ENCODE data around the gene CD47. TPM values are rescaled to one million over a fixed set of nuclear protein-coding genes. Genes with fewer than 3 reads are reported as not detected.

The CD47 gene
- total and polyA plus RNA-seq, 10 of the 15 experiments (the other 5 are each of a cell fraction or from before 2014, with no cell fraction given) = 22.9 to 175 (median 81.1) TPM

- CTCF ChIA-PET = interaction anchor here (0.6 to 1.3 kb wide), 3 partner anchors 8 to 16 kb away, joined by 3 to 5 read pairs (median 3); no protein-coding TSS in a partner anchor
- BruUV-seq (replicated peaks) = no TSS peak
- Histone ChIP-seq H3K4me3 (no peak overlapping the region), H3K27me3 (replicated peaks in 1 of 2; ENCODE audit: control insufficient read depth in 2 of 2, insufficient read depth in 2 of 2, low read length in 1 of 2) (no peaks in the 10 kb centered on the region), H3K9ac (ENCODE audit: control insufficient read depth, insufficient read depth, low read length) (no peak overlapping the region), H3K27ac (ENCODE audit: control insufficient read depth, insufficient read depth) (no peak overlapping the region), H3K9me3 (replicated peaks; ENCODE audit: control insufficient read depth, insufficient read depth, low read length) (no peaks in the 10 kb centered on the region), H3K36me3 (ENCODE audit: control insufficient read depth in 2 of 2, insufficient read depth in 2 of 2, low read length in 1 of 2) (peaks cover 0 to 26% of the 10 kb centered on the region in 2 experiments), H4K20me1 (ENCODE audit: control insufficient read depth, insufficient read depth) (no peaks in the 10 kb centered on the region; the same call in 1 of the 2 replicates), H3K4me1 (ENCODE audit: control insufficient read depth, insufficient read depth, low read length) (peaks cover 6% of the 10 kb centered on the region), H3K79me2 (ENCODE audit: control insufficient read depth, insufficient read depth, low read length) (peaks cover 64% of the 10 kb centered on the region), H3K4me2 (ENCODE audit: control insufficient read depth, insufficient read depth) (no peak overlapping the region), H2AFZ (ENCODE audit: control insufficient read depth, low read depth, low read length) (no peak overlapping the region)
- SMC1A ChIA-PET (ENCODE audit: uncharacterized antibody, unreplicated experiment) = interaction anchor here (1.1 to 1.5 kb wide), 4 partner anchors 16 to 223 kb away, joined by 3 to 4 read pairs (median 3); no protein-coding TSS in a partner anchor
- in situ Hi-C loops (cut with MboI) = no loop called here
- WGBS (ENCODE audit: insufficient coverage, insufficient replicate concordance, low lambda C conversion rate, missing lambda C conversion rate) = 73% methylated on average over 6 of the region's 6 CpGs
- intact Hi-C loops (cut with micrococcal nuclease; ENCODE audit: unreplicated experiment) = no loop called here
- no peak for FAIRE-seq
- DNase-seq (ENCODE audit: low read depth, low spot score) = no peak
- POLR2A ChIA-PET = no interaction called here
- TF ChIP-seq ATF2 (IDR thresholded peaks at IDR 0.05; ENCODE audit: low read length) (no peak), RCOR1 (conservative IDR thresholded peaks at IDR 0.05; ENCODE audit: low read depth, low read length) (no peak), ETV6 (conservative IDR thresholded peaks at IDR 0.05 in 1 of 2, IDR thresholded peaks at IDR 0.05 in 1 of 2; ENCODE audit: borderline replicate concordance in 1 of 2, low read depth in 1 of 2) (no peak), ZBTB4 (CRISPR knock-in tag; IDR thresholded peaks at IDR 0.05) (no peak), MXI1 (IDR thresholded peaks at IDR 0.05; ENCODE audit: low read depth, low read length) (no peak), USF1 (IDR thresholded peaks at IDR 0.05; ENCODE audit: borderline replicate concordance, extremely low read length, insufficient read depth, low read depth, low read length) (no peak), POLR2AphosphoS5 (IDR thresholded peaks at IDR 0.05; ENCODE audit: low read length) (no peak)
- RAD21 ChIA-PET (ENCODE audit: unreplicated experiment) = no interaction called here
- ATAC-seq = no peak
Measured at GRCh38 chr3:108070356-108070755, 20.5 kb downstream of the CD47 start.
